Astrocyte (in vitro differentiated cells and primary cell): ENCODE measurements around the gene MIA2.

ENCODE experiments used
- CTCF ChIP-seq: IDR thresholded peaks from 2 replicates; pipeline ENCODE4 v1.5.1; 2011; ENCODE audit warnings: low read depth, mild to moderate bottlenecking, inconsistent platforms, low read length, moderate library complexity; ENCODE audit not compliant: insufficient read depth
- EZH2 ChIP-seq: IDR thresholded peaks from 2 replicates; pipeline ENCODE4 v1.6.1; 2012; ENCODE audit warnings: mild to moderate bottlenecking, low read length, inconsistent platforms; ENCODE audit not compliant: insufficient read depth

- TF ChIP-seq CTCF, result no peak
- TF ChIP-seq EZH2, result no peak
These were observed 30.3 kb downstream of the MIA2 start for GRCh38 chr14:39264057-39264456.
